Thyroid gland (tissue), 4 donors: ENCODE measurements around the gene MYB. TPM values are rescaled to one million over a fixed set of nuclear protein-coding genes. Genes with fewer than 3 reads are reported as not detected.

ENCODE experiments used
- DNase-seq, 2 donors: peaks; one replicate each; pipeline ENCODE4 v3.0.0-alpha.2; 2019
- H3K27ac ChIP-seq, 3 donors: fragments of 200-600 bp; sonication (generic); 1 replicate in 2 of 3; 2 replicates in 1 of 3; pipeline ENCODE4 v1.5.1; 2016 to 2019; ENCODE audit warnings: mild to moderate bottlenecking in 1 of 3, moderate library complexity in 1 of 3
- H3K27me3 ChIP-seq: fragments of 200-600 bp; sonication (generic); one replicate; pipeline ENCODE4 v1.5.1; 2019
- H3K36me3 ChIP-seq, 2 donors: fragments of 200-600 bp; sonication (generic); one replicate each; pipeline ENCODE4 v1.5.1; 2016 to 2019
- H3K4me1 ChIP-seq, 2 donors: fragments of 200-600 bp; sonication (generic); one replicate each; pipeline ENCODE4 v1.5.1; 2017 to 2019
- H3K4me3 ChIP-seq, 3 donors: fragments of 200-600 bp; sonication (generic); replicated peaks in 1 of 3; 1 replicate in 2 of 3; 2 replicates in 1 of 3; pipeline ENCODE4 v1.5.1; 2016; ENCODE audit warnings: mild to moderate bottlenecking in 1 of 3
- H3K9me3 ChIP-seq: fragments of 200-600 bp; sonication (generic); one replicate; pipeline ENCODE4 v1.5.1; 2017
- CTCF ChIP-seq, 6 experiments: fragments of 200-600 bp in 3 of 6; fragments of 450-650 bp in 3 of 6; sonication (generic) in 3 of 6; IDR thresholded peaks; one replicate each; pipeline ENCODE4 v1.5.1; 2016 to 2019; ENCODE audit warnings: antibody characterized with exemption in 6 of 6, mild to moderate bottlenecking in 2 of 6, inconsistent platforms in 1 of 6, moderate library complexity in 1 of 6
- POLR2A ChIP-seq, 2 donors: fragments of 450-650 bp; IDR thresholded peaks; one replicate each; pipeline ENCODE4 v1.6.1; 2017; ENCODE audit warnings: antibody characterized with exemption in 2 of 2, mild to moderate bottlenecking in 2 of 2, moderate library complexity in 1 of 2
- WGBS, 2 donors: methylation state at CpG; one replicate each; pipeline ENCODE4 v1.1.5; 2017; 5-methylcytosine and 5-hydroxymethylcytosine counted together
- intact Hi-C: fragments of 100-400 bp; cut with DNase I; formaldehyde crosslinking; loops from one replicate; pipeline ENCODE4 v1.15.1; 2023
- total RNA-seq, 4 donors: library from RNA; depleted of rRNA; stranded (reverse); fragments of >200 nt; gene quantifications; one replicate each; pipeline ENCODE4 v1.2.3, GENCODE V29; 2016

MYB gene
- total RNA-seq, 4 donors from 2014 or later: 0.75 TPM; not detected in 3

- 88 to 93% methylated on average over 1 of the region's 1 CpG for WGBS, 2 donors
- TF ChIP-seq POLR2A (IDR thresholded peaks at IDR 0.05) (no peak), CTCF (IDR thresholded peaks at IDR 0.05) (no peak)
- no peaks in the 10 kb centered on the region for H3K27me3 ChIP-seq
- H3K27ac ChIP-seq: no peak overlapping the region
- H3K36me3 ChIP-seq: no peaks in the 10 kb centered on the region
- DNase-seq: no peak
- H3K4me1 ChIP-seq: no peaks in the 10 kb centered on the region
- H3K4me3 ChIP-seq: no peak overlapping the region
- intact Hi-C loops: no loop called here
- no peaks in the 10 kb centered on the region for H3K9me3 ChIP-seq
These were observed 45.4 kb downstream of the MYB start for GRCh38 chr6:135226537-135226936.

DNA sequence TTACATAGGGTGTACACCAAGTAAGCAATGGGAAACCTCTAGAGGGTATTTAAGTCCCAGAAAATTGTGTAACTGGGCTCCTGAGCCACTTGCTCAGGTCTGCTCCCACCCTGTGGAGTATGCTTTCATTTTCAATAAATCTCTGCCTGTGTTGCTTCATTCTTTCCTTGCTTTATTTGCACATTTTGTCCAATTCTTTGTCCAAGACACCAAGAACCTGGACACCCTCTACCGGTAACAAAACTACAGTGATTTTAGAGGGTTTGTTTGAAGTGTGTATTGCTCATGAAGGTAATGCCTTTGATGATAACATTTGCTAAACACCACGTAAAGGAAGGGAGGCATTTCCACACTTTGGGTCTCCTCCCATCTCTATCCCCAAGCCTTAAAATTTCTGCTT lies 46.2 kb downstream of the MYB start:
- DNase-seq: no peak
- Histone ChIP-seq H3K27me3 (no peaks in the 10 kb centered on the region), H3K4me3 (no peak overlapping the region), H3K4me1 (no peaks in the 10 kb centered on the region), H3K36me3 (no peaks in the 10 kb centered on the region), H3K9me3 (no peaks in the 10 kb centered on the region), H3K27ac (no peak overlapping the region)
- intact Hi-C loops: no loop called here
- WGBS, 2 donors: 89 to 91% methylated on average over 2 of the region's 2 CpGs
- TF ChIP-seq CTCF (IDR thresholded peaks at IDR 0.05) (no peak), POLR2A (IDR thresholded peaks at IDR 0.05) (no peak)

DNA sequence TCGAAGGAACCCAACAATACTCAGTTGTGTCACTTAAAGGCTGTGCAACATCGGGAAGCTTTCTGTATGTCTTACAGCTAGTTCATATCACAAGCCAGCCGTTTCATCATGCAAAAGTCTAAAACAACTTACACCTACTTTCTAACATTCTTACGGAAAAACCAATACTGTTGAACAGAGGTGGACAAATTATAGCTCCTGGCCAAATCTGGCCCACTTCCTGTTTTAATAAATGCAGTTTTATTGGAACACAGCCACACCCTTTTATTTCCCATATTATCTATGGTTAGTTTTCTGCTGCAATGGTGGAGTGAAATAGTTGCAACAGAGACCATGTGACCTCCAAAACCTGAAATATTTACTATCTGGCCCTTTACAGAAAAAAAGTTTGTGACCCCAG lies 46.6 kb downstream of the MYB start:
- intact Hi-C loops: no loop called here
- no peak for TF ChIP-seq CTCF (IDR thresholded peaks at IDR 0.05)
- no peak for TF ChIP-seq POLR2A (IDR thresholded peaks at IDR 0.05)
- WGBS, 2 donors: 94% methylated on average over 4 of the region's 4 CpGs
- no peaks in the 10 kb centered on the region for H3K36me3 ChIP-seq
- no peak overlapping the region for H3K4me3 ChIP-seq
- no peak for DNase-seq
- no peaks in the 10 kb centered on the region for H3K27me3 ChIP-seq
- no peak overlapping the region for H3K27ac ChIP-seq
- no peaks in the 10 kb centered on the region for H3K9me3 ChIP-seq
- H3K4me1 ChIP-seq: no peaks in the 10 kb centered on the region

DNA sequence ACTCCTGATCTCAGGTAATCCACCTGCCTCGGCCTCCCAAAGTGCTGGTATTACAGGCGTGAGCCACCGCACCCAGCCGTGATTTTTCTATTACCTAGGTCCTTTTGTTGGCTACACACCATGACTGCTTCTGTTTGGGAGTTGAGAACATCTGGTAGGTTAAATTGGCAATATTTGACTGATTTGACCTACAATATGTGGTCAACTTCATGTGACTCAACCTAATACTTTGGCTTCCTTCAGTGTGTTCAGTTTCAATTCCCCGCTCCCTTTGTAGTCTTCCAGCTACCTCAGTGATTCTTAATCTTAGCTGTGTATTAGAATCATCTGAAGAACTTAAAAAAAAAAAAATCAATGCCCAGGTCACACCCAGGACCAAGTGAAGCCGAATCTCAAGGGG lies 47.4 kb downstream of the MYB start:
- Histone ChIP-seq H3K9me3 (no peaks in the 10 kb centered on the region), H3K27ac (no peak overlapping the region), H3K4me1 (no peaks in the 10 kb centered on the region), H3K27me3 (no peaks in the 10 kb centered on the region), H3K4me3 (no peak overlapping the region), H3K36me3 (no peaks in the 10 kb centered on the region)
- DNase-seq: no peak
- 97 to 98% methylated on average over 6 of the region's 6 CpGs for WGBS, 2 donors
- TF ChIP-seq CTCF (IDR thresholded peaks at IDR 0.05) (no peak), POLR2A (IDR thresholded peaks at IDR 0.05) (no peak)
- intact Hi-C loops: no loop called here

GRCh38 chr6:135229996-135230395 lies 48.9 kb downstream of the MYB start:
- WGBS, 2 donors: 84 to 88% methylated on average over 2 of the region's 2 CpGs
- no peaks in the 10 kb centered on the region for H3K27me3 ChIP-seq
- TF ChIP-seq POLR2A (IDR thresholded peaks at IDR 0.05) (no peak), CTCF (IDR thresholded peaks at IDR 0.05) (no peak)

More at GRCh38 chr6:135229996-135230395, 48.9 kb downstream of the MYB start:
- Histone ChIP-seq H3K27ac (no peak overlapping the region), H3K9me3 (no peaks in the 10 kb centered on the region), H3K4me3 (no peak overlapping the region), H3K4me1 (no peaks in the 10 kb centered on the region), H3K36me3 (no peaks in the 10 kb centered on the region)
- DNase-seq: no peak
- intact Hi-C loops: no loop called here
